ENCODE data around the gene BATF3. TPM values are rescaled to one million over a fixed set of nuclear protein-coding genes. Genes with fewer than 3 reads are reported as not detected.

The BATF3 gene
- total and polyA plus RNA-seq, 9 of the 15 experiments (the other 6 are each of a cell fraction or from before 2014, with no cell fraction given) = 0.40 to 3.8 (median 2.0) TPM

DNA sequence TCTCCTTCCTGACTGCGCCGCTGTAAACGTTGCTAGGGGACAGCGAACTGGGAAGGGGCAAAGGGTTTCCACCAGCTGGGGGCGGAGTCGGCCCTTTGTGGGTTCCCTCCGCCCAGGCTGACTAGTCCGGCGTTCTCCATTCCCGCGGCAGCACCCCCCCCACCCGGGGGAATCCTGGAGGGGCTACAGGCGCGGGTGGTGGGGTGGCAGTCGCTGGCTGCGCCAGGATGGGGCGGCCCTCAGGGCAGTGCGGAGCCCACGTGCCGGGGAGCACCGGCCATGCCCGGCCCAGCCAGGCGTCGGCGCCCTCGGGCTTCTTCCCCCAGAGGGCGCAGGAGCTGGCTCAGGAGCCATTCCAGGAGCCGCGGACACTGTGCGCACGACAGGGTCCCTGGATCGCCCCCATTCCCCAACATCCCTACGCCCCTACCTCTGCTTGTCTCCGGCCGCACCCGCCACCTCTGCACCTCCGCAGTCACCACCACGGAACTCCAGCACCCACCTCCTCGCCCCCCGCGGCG, 476 bp downstream of the BATF3 start (continued):
- no peak for TF ChIP-seq ZNF121 (CRISPR knock-in tag; conservative IDR thresholded peaks at IDR 0.05)
- no peak for TF ChIP-seq FOXM1 (IDR thresholded peaks at IDR 0.05; ENCODE audit: low read depth)
- TF ChIP-seq FOXM1 (CRISPR knock-in tag; IDR thresholded peaks at IDR 0.05; ENCODE audit: low read depth) = peak; percentile 62
- TF ChIP-seq, protein P1, sequence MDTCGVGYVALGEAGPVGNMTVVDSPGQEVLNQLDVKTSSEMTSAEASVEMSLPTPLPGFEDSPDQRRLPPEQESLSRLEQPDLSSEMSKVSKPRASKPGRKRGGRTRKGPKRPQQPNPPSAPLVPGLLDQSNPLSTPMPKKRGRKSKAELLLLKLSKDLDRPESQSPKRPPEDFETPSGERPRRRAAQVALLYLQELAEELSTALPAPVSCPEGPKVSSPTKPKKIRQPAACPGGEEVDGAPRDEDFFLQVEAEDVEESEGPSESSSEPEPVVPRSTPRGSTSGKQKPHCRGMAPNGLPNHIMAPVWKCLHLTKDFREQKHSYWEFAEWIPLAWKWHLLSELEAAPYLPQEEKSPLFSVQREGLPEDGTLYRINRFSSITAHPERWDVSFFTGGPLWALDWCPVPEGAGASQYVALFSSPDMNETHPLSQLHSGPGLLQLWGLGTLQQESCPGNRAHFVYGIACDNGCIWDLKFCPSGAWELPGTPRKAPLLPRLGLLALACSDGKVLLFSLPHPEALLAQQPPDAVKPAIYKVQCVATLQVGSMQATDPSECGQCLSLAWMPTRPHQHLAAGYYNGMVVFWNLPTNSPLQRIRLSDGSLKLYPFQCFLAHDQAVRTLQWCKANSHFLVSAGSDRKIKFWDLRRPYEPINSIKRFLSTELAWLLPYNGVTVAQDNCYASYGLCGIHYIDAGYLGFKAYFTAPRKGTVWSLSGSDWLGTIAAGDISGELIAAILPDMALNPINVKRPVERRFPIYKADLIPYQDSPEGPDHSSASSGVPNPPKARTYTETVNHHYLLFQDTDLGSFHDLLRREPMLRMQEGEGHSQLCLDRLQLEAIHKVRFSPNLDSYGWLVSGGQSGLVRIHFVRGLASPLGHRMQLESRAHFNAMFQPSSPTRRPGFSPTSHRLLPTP (IDR thresholded peaks at IDR 0.05; ENCODE audit: borderline replicate concordance, extremely low read depth, insufficient read length) = no peak
- TF ChIP-seq OTX1 (CRISPR knock-in tag; IDR thresholded peaks at IDR 0.05) = no peak
- no peak for TF ChIP-seq FOXA1 (IDR thresholded peaks at IDR 0.05; ENCODE audit: borderline replicate concordance)
- no peak for TF ChIP-seq PRMT5 (CRISPR knock-in tag; IDR thresholded peaks at IDR 0.05)
- no peak; a peak in 1 of 4 replicates for TF ChIP-seq KDM1A (IDR thresholded peaks at IDR 0.05)
- TF ChIP-seq TOE1 (IDR thresholded peaks at IDR 0.05; ENCODE audit: borderline replicate concordance) = peak; percentile 43; the same call in 1 of the 2 replicates
- TF ChIP-seq TOE1 (CRISPR knock-in tag; IDR thresholded peaks at IDR 0.05; ENCODE audit: borderline replicate concordance, low read depth) = no peak
- TF ChIP-seq ZNF584 (CRISPR knock-in tag; IDR thresholded peaks at IDR 0.05; ENCODE audit: low read depth) = no peak
- TF ChIP-seq, protein P2, sequence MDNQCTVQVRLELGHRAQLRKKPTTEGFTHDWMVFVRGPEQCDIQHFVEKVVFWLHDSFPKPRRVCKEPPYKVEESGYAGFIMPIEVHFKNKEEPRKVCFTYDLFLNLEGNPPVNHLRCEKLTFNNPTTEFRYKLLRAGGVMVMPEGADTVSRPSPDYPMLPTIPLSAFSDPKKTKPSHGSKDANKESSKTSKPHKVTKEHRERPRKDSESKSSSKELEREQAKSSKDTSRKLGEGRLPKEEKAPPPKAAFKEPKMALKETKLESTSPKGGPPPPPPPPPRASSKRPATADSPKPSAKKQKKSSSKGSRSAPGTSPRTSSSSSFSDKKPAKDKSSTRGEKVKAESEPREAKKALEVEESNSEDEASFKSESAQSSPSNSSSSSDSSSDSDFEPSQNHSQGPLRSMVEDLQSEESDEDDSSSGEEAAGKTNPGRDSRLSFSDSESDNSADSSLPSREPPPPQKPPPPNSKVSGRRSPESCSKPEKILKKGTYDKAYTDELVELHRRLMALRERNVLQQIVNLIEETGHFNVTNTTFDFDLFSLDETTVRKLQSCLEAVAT (IDR thresholded peaks at IDR 0.05) = no peak
- no peak for TF ChIP-seq SNRNP70 (optimal IDR thresholded peaks at IDR 0.05; ENCODE audit: low read depth, low read length)
- TF ChIP-seq POLR2AphosphoS2 (IDR thresholded peaks at IDR 0.05; ENCODE audit: low read length) = no peak
- TF ChIP-seq, protein P3, sequence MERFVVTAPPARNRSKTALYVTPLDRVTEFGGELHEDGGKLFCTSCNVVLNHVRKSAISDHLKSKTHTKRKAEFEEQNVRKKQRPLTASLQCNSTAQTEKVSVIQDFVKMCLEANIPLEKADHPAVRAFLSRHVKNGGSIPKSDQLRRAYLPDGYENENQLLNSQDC (CRISPR knock-in tag; IDR thresholded peaks at IDR 0.05) = no peak
- no peak for TF ChIP-seq SMARCA4 (IDR thresholded peaks at IDR 0.05)
- TF ChIP-seq MAFG (tag; conservative IDR thresholded peaks at IDR 0.05) = no peak
- TF ChIP-seq ATF1 (CRISPR knock-in tag; IDR thresholded peaks at IDR 0.05) = no peak
- TF ChIP-seq ATF1 (tag; IDR thresholded peaks at IDR 0.05) = peak; percentile 35
- TF ChIP-seq, protein P4, sequence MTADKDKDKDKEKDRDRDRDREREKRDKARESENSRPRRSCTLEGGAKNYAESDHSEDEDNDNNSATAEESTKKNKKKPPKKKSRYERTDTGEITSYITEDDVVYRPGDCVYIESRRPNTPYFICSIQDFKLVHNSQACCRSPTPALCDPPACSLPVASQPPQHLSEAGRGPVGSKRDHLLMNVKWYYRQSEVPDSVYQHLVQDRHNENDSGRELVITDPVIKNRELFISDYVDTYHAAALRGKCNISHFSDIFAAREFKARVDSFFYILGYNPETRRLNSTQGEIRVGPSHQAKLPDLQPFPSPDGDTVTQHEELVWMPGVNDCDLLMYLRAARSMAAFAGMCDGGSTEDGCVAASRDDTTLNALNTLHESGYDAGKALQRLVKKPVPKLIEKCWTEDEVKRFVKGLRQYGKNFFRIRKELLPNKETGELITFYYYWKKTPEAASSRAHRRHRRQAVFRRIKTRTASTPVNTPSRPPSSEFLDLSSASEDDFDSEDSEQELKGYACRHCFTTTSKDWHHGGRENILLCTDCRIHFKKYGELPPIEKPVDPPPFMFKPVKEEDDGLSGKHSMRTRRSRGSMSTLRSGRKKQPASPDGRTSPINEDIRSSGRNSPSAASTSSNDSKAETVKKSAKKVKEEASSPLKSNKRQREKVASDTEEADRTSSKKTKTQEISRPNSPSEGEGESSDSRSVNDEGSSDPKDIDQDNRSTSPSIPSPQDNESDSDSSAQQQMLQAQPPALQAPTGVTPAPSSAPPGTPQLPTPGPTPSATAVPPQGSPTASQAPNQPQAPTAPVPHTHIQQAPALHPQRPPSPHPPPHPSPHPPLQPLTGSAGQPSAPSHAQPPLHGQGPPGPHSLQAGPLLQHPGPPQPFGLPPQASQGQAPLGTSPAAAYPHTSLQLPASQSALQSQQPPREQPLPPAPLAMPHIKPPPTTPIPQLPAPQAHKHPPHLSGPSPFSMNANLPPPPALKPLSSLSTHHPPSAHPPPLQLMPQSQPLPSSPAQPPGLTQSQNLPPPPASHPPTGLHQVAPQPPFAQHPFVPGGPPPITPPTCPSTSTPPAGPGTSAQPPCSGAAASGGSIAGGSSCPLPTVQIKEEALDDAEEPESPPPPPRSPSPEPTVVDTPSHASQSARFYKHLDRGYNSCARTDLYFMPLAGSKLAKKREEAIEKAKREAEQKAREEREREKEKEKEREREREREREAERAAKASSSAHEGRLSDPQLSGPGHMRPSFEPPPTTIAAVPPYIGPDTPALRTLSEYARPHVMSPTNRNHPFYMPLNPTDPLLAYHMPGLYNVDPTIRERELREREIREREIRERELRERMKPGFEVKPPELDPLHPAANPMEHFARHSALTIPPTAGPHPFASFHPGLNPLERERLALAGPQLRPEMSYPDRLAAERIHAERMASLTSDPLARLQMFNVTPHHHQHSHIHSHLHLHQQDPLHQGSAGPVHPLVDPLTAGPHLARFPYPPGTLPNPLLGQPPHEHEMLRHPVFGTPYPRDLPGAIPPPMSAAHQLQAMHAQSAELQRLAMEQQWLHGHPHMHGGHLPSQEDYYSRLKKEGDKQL (CRISPR knock-in tag; IDR thresholded peaks at IDR 0.05; ENCODE audit: borderline replicate concordance) = no peak
